Naive B cell (primary cell): ENCODE measurements around the gene LRRC70. TPM values are rescaled to one million over a fixed set of nuclear protein-coding genes. Genes with fewer than 3 reads are reported as not detected.
"Not testable (repeated sequence)": the region's sequence is repeated elsewhere in the genome, so short reads cannot be mapped to it uniquely, and the experiment has no call there.

Source experiments
- ATAC-seq, 2 donors: fragments of 150-1000 bp; cut with Tn5 transposase; 2 replicates each; pipeline ENCODE4 v1.10.0; 2021; ENCODE audit warnings: low read depth in 2 of 2, mild to moderate bottlenecking in 2 of 2, moderate library complexity in 2 of 2
- DNase-seq: peaks from one replicate; pipeline ENCODE4 v3.0.0; 2022
- H3K27ac Mint-ChIP-seq, 6 donors: one replicate each; pipeline ENCODE4 v1.8.0; 2020 to 2022; ENCODE audit warnings: mild to moderate bottlenecking in 6 of 6, mixed read lengths in 6 of 6, moderate library complexity in 5 of 6, inconsistent platforms in 2 of 6
- H3K27me3 Mint-ChIP-seq, 3 donors: one replicate each; pipeline ENCODE4 v1.8.0; 2021 to 2022; ENCODE audit warnings: mixed read lengths in 3 of 3, mild to moderate bottlenecking in 1 of 3
- H3K36me3 Mint-ChIP-seq, 2 donors: one replicate each; pipeline ENCODE4 v1.8.0; 2020 to 2022; ENCODE audit warnings: mixed read lengths in 2 of 2, inconsistent platforms in 1 of 2, mild to moderate bottlenecking in 1 of 2
- H3K4me1 Mint-ChIP-seq, 3 donors: one replicate each; pipeline ENCODE4 v1.8.0; 2020 to 2022; ENCODE audit warnings: mixed read lengths in 3 of 3, inconsistent platforms in 1 of 3, mild to moderate bottlenecking in 1 of 3, moderate library complexity in 1 of 3
- H3K4me3 Mint-ChIP-seq, 8 donors: one replicate each; pipeline ENCODE4 v1.8.0; 2020 to 2022; ENCODE audit warnings: mild to moderate bottlenecking in 8 of 8, mixed read lengths in 8 of 8, moderate library complexity in 8 of 8, inconsistent platforms in 2 of 8
- H3K9me3 Mint-ChIP-seq, 7 donors: one replicate each; pipeline ENCODE4 v1.8.0; 2020 to 2022; ENCODE audit warnings: mixed read lengths in 7 of 7, mild to moderate bottlenecking in 5 of 7, inconsistent platforms in 2 of 7, moderate library complexity in 1 of 7
- polyA plus RNA-seq, 6 donors: library from polyadenylated mRNA; unstranded; fragments of 300-500 nt; fragmentation: Illumina TruSeq; gene quantifications; one replicate each; pipeline ENCODE4 v1.2.3, GENCODE V29; 2021; ENCODE audit warnings: low read depth in 6 of 6

LRRC70 gene
- polyA plus RNA-seq, 6 donors from 2014 or later, result 0.61 to 2.4 (median 0.93) TPM; not detected in 1

DNA sequence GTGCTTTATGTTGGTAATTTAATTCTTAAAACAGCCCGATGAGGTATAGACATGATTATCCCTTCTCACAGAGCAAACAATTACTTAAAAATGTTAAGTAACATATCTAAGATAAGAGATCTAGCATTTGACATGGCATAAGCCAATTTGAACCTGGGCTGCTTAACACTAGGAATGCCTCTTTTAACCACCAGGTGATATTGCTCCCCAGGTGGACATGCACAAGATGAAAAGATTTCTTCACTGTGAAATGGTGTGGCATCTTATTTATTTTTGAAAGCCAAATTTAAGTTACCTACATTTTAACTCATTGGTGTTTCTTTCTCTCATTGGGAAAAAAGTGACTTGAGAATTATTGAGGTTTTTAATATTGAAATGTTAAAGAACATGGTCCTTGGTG is 15.8 kb upstream of the LRRC70 start:
- no peak for ATAC-seq
- Mint-ChIP-seq H3K9me3 (peaks cover 7 to 25% (median 12%) of the 10 kb centered on the region in 7 donors), H3K27ac (no peak overlapping the region), H3K27me3 (no peaks in the 10 kb centered on the region), H3K36me3 (peaks cover 32 to 40% of the 10 kb centered on the region in 2 donors), H3K4me1 (peaks cover 0 to 5% (median 4%) of the 10 kb centered on the region in 3 donors), H3K4me3 (no peak overlapping the region)
- DNase-seq, result no peak

DNA sequence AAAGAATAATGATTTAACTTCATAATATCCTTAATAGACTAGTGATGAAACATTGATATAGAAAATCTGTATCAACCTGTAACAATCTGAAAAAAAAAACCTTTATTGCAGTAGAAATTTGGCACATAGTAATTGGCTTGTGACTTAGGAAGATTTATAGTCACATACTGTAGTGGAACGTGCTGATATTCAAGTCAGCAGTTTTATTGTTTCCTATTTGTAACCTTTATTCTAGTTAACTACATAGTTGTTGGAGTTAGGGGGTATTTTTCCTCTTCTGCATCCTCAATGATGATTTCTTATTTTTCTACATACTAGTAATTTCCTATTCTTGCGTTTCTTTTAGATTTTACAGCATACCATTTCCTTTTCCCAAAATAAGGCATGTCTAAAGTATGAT is 14.5 kb upstream of the LRRC70 start:
- H3K4me3 Mint-ChIP-seq, result no peak overlapping the region
- peaks cover 40 to 46% of the 10 kb centered on the region in 2 donors for H3K36me3 Mint-ChIP-seq
- no peaks in the 10 kb centered on the region for H3K27me3 Mint-ChIP-seq
- DNase-seq (no peak), ATAC-seq (no peak)
- peaks cover 2 to 5% (median 4%) of the 10 kb centered on the region in 3 donors for H3K4me1 Mint-ChIP-seq
- peak overlapping the region in 1 of 6 donors; percentile 31 for H3K27ac Mint-ChIP-seq
- peaks cover 8 to 36% (median 16%) of the 10 kb centered on the region in 7 donors for H3K9me3 Mint-ChIP-seq

DNA sequence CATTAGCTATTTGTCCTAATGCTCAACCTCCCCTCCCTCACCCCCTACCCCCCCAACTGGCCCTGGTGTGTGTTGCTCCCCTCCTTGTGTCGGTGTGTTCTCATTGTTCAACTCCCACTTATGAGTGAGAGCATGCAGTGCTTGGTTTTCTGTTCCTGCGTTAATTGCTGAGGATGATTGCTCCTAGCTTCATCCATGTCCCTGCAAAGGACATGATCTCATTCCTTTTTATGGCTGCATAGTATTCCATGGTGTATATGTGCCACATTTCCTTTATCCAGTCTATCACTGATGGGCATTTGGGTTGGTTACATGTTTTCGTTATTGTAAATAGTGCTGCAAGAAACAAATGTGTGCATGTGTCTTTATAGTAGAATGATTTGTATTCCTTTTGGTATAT is 12.9 kb upstream of the LRRC70 start:
- DNase-seq, H3K27me3 Mint-ChIP-seq, H3K4me1 Mint-ChIP-seq, ATAC-seq, H3K4me3 Mint-ChIP-seq: not testable (repeated sequence)
- H3K27ac Mint-ChIP-seq, result peak overlapping the region in 1 of 6 donors; percentile 72
- peaks cover 42 to 49% of the 10 kb centered on the region in 2 donors for H3K36me3 Mint-ChIP-seq
- peaks cover 8 to 40% (median 16%) of the 10 kb centered on the region in 7 donors for H3K9me3 Mint-ChIP-seq

DNA sequence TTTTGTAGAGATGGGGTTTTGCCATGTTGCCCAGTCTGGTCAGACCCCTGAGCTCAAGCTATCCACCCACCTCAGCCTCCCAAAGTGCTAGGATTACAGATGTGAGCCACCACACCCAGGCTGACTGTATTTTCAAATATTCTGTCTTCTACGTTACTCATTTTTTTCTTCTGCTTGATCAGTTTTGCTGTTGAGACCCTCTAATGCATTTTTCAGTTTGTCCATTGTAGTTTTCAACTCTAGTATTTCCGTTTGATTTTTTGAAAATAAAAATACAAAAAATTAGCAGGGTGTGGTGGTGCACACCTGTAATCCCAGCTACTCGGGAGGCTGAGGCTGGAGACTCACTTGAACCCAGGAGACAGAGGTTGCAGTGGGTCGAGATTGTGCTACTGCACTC is 10.5 kb upstream of the LRRC70 start:
- Mint-ChIP-seq H3K9me3 (peaks cover 8 to 40% (median 16%) of the 10 kb centered on the region in 7 donors), H3K27me3 (no peaks in the 10 kb centered on the region), H3K36me3 (peaks cover 42 to 44% of the 10 kb centered on the region in 2 donors), H3K4me3 (no peak overlapping the region), H3K4me1 (peaks cover 0 to 9% (median 0%) of the 10 kb centered on the region in 3 donors), H3K27ac (no peak overlapping the region)
- DNase-seq (no peak), ATAC-seq (no peak)

DNA sequence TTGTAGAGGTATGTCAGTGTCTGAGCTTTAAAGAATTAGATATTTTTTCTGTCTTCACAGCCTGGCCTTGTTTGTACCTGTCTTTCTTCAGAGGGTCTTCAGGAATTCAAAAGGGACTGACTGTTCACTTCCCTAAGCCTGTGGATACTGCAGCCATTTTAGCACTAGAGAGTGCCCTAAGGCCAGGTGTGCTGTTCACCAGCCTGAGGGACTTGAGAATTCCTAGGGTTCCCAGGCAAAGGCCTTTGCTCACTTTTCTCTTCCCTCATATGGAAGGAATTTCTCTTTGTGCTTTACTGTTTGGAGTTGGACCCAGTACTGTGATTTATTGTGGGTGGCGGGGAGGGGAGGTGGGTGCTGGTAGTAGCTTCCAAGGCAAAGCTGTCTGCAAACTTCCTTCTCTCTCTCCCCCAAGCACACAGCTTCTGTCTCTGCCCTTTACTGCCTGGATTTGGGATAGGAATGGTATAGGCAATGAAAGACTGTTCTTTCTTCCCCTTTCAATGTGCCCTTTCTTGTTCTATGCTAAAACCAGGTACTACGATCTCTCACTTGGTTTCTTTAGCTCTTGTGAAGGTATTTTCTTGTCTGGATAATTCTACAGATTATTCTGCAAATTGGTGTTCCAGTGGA is 9.7 kb upstream of the LRRC70 start:
- DNase-seq, result no peak
- H3K27ac Mint-ChIP-seq, result no peak overlapping the region
- H3K36me3 Mint-ChIP-seq, result peaks cover 42 to 44% of the 10 kb centered on the region in 2 donors
- H3K4me3 Mint-ChIP-seq, result peak overlapping the region in 1 of 8 donors; percentile 41
- no peak for ATAC-seq
- H3K9me3 Mint-ChIP-seq, result peaks cover 8 to 40% (median 16%) of the 10 kb centered on the region in 7 donors
- no peaks in the 10 kb centered on the region for H3K27me3 Mint-ChIP-seq
- H3K4me1 Mint-ChIP-seq, result peaks cover 0 to 9% (median under 1%) of the 10 kb centered on the region in 3 donors

DNA sequence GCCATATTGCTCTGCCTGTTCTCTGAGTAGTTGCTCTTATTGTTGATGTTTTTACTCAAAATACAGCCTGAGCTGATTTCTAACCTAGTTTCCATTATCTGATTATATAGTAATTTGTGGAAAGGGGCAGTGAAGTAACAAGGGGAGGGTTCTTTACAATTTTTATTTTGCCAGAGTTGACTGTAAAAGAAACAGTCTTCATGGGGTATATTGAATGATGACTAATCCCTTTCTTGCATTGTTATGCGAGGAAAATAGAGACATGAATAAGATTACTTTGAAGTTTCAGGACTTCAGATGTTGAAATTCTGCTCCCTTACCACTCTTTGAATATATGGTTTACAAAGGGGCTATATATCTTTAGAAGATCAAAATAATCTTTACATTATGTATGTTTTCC is 9.1 kb upstream of the LRRC70 start:
- Mint-ChIP-seq H3K36me3 (peaks cover 40 to 42% of the 10 kb centered on the region in 2 donors), H3K4me1 (peaks cover 0 to 9% (median 6%) of the 10 kb centered on the region in 3 donors), H3K27me3 (no peaks in the 10 kb centered on the region), H3K27ac (no peak overlapping the region), H3K4me3 (no peak overlapping the region), H3K9me3 (peaks cover 8 to 40% (median 16%) of the 10 kb centered on the region in 7 donors)
- DNase-seq (no peak), ATAC-seq (no peak)

DNA sequence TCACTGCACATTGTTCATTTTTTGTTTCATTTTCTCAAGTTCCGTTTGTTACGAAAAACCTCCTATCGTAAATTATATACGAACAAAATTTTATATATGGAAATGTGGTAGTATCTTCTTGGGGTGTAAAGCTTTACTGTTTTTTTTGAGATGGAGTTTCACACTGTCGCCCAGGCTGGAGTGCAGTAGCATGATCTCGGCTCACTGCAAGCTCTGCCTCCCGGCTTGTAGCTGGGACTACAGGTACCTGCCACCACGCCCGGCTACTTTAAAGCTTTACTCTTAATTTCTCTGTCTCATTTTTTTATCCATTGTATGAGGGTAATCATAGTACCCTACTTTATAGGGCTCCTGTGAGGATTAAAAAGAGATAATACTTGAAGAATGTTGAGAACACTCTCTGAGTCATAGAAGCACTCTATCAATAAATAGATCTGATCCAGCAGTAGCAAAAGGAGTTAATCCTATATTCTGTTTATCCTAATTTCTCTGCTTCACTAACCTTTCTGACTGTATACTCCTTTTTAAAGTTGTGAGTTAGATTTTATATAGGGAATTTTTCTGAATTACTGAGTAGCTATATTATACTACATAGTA is 5.6 kb upstream of the LRRC70 start:
- H3K4me3 Mint-ChIP-seq, result peak overlapping the region; percentile 31 to 77 (median 62)
- H3K36me3 Mint-ChIP-seq, result peaks cover 14 to 15% of the 10 kb centered on the region in 2 donors
- peaks cover 5 to 14% (median 11%) of the 10 kb centered on the region in 3 donors for H3K4me1 Mint-ChIP-seq
- H3K27ac Mint-ChIP-seq, result peak overlapping the region in 5 of 6 donors; percentile 5 to 88 (median 86)
- H3K27me3 Mint-ChIP-seq, result no peaks in the 10 kb centered on the region
- peaks cover 0 to 14% (median 5%) of the 10 kb centered on the region in 7 donors for H3K9me3 Mint-ChIP-seq
- DNase-seq, result no peak
- ATAC-seq, result no peak

DNA sequence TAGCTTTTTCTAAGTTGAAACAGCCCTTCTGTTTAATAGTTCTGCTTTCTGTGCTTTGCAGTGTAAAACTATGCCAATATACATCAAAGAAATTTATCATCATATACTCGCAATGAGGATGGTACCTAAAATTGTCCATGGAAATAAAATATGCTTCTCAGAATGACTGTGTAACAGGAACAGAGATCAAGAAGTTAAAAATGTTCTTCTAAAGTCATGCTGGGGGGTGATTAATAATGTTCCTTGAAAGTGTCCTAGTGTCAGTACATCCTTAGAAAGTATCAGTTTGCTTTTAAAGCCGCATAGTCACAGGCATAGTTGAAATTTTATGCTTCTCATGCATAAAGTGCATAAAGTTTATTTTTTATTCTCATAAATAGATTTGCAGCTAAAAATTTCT is 4.0 kb upstream of the LRRC70 start:
- no peaks in the 10 kb centered on the region for H3K9me3 Mint-ChIP-seq
- peaks cover 0 to 4% of the 10 kb centered on the region in 2 donors for H3K36me3 Mint-ChIP-seq
- ATAC-seq, result no peak
- H3K4me1 Mint-ChIP-seq, result peaks cover 9 to 20% (median 13%) of the 10 kb centered on the region in 3 donors
- DNase-seq, result no peak
- H3K4me3 Mint-ChIP-seq, result no peak overlapping the region
- H3K27ac Mint-ChIP-seq, result peak overlapping the region in 1 of 6 donors; percentile 22
- H3K27me3 Mint-ChIP-seq, result no peaks in the 10 kb centered on the region

DNA sequence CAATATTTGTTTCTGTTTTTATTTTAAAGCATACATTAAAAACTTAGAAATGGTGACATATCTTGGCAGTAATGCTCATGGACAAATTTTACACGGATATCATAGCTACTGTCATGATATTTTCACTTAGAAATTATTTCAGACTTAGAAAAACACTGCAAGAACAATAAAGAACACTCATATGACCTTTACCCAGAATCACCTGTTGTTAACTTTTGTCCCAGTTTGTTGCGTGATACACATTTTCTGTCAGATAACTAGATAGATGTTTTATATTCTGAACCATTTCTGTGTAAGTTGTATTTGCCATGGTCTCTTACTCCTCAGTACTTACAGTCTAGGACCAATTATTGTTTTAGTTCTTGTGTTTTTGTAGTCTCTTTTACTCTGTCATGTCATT is 3.6 kb upstream of the LRRC70 start:
- Mint-ChIP-seq H3K4me3 (no peak overlapping the region), H3K27ac (peak overlapping the region in 2 of 6 donors; percentile 9 to 66), H3K4me1 (peaks cover 9 to 20% (median 13%) of the 10 kb centered on the region in 3 donors), H3K36me3 (peaks cover 0 to 4% of the 10 kb centered on the region in 2 donors), H3K9me3 (no peaks in the 10 kb centered on the region), H3K27me3 (no peaks in the 10 kb centered on the region)
- DNase-seq, result no peak
- ATAC-seq, result no peak

DNA sequence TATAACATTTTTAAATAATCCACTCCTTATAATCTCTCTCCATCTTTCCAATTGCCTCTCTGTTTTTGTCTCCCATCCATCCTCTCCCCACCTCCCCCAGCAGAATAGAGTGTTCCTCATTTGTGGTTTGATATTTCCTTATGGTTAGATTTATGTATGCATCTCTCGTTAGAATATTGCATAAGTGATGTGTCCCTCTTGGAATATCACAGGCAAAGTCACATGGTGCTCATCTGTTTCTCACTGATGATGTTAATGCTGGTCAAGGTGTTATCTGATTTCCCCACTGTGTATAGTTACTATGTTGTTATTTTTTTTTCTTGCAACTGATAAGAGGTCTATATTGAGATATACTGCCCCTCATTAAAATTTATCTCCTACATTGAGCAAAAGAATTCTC is 3.1 kb upstream of the LRRC70 start:
- H3K27ac Mint-ChIP-seq, result peak overlapping the region in 4 of 6 donors; percentile 9 to 75 (median 46)
- peaks cover 9 to 20% (median 13%) of the 10 kb centered on the region in 3 donors for H3K4me1 Mint-ChIP-seq
- H3K27me3 Mint-ChIP-seq, result no peaks in the 10 kb centered on the region
- ATAC-seq (no peak), DNase-seq (no peak)
- H3K9me3 Mint-ChIP-seq, result no peaks in the 10 kb centered on the region
- H3K36me3 Mint-ChIP-seq, result peaks cover 0 to under 1% of the 10 kb centered on the region in 2 donors
- no peak overlapping the region for H3K4me3 Mint-ChIP-seq

DNA sequence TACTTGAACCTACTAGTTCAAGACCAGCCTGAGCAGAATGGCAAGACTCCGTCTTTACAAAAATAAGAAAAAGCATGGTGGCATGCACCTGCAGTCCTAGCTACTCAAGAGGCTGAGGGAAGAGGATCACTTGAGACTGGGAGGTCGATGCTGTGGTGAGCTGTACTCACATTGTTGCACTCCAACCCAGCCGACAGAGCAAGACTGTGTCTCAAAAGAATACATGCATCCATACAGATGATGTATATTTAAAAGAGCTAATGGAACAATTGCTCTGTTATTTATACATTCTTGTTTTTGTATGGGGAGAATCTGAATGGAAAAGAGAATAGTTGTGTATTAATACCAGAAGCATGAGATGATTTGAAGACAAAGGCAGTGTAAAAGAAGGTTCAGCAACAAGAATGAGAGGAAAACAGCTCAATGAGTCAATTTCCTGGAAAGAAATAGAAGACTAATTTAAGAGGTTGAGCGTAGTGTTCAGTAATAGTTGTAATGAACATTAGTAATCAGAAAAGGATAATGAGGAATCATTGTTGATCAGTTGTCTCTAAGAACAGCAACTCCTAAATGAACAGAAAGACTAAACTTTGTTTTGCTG is 1.9 kb upstream of the LRRC70 start:
- ATAC-seq (no peak), DNase-seq (no peak)
- H3K36me3 Mint-ChIP-seq, result no peaks in the 10 kb centered on the region
- H3K27ac Mint-ChIP-seq, result peak overlapping the region in 4 of 6 donors; percentile 1 to 93 (median 63)
- no peak overlapping the region for H3K4me3 Mint-ChIP-seq
- H3K27me3 Mint-ChIP-seq, result no peaks in the 10 kb centered on the region
- H3K4me1 Mint-ChIP-seq, result peaks cover 9 to 24% (median 13%) of the 10 kb centered on the region in 3 donors
- no peaks in the 10 kb centered on the region for H3K9me3 Mint-ChIP-seq

DNA sequence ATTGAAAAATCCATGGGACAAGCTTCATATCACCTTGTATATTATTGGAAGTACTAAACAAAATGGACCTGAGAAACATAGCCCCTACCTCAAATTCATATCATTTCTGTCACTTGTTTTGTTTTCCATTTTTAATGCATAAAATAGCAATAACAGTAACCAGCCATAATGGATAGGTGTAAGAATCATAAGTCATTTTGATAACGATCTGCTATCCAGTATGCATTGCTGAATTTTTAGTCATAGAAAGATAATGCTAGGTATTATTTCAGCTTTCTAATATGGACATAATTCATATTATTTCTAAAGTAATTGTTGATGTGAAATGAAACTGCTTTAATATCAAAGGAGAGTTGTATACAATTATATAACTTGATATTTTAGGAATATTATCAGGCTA is 1.1 kb upstream of the LRRC70 start:
- H3K9me3 Mint-ChIP-seq, result no peaks in the 10 kb centered on the region
- H3K27ac Mint-ChIP-seq, result peak overlapping the region in 1 of 6 donors; percentile 1
- peaks cover 9 to 29% (median 13%) of the 10 kb centered on the region in 3 donors for H3K4me1 Mint-ChIP-seq
- H3K4me3 Mint-ChIP-seq, result no peak overlapping the region
- H3K36me3 Mint-ChIP-seq, result no peaks in the 10 kb centered on the region
- H3K27me3 Mint-ChIP-seq, result no peaks in the 10 kb centered on the region
- DNase-seq, result no peak
- no peak for ATAC-seq

DNA sequence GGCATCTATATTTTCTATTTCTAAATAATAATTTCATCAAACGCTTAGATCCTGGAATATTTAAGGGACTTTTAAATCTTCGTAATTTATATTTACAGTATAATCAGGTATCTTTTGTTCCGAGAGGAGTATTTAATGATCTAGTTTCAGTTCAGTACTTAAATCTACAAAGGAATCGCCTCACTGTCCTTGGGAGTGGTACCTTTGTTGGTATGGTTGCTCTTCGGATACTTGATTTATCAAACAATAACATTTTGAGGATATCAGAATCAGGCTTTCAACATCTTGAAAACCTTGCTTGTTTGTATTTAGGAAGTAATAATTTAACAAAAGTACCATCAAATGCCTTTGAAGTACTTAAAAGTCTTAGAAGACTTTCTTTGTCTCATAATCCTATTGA is 1.1 kb downstream of the LRRC70 start:
- ATAC-seq (no peak), DNase-seq (no peak)
- H3K4me3 Mint-ChIP-seq, result no peak overlapping the region
- no peaks in the 10 kb centered on the region for H3K27me3 Mint-ChIP-seq
- no peaks in the 10 kb centered on the region for H3K36me3 Mint-ChIP-seq
- H3K4me1 Mint-ChIP-seq, result peaks cover 7 to 22% (median 9%) of the 10 kb centered on the region in 3 donors
- H3K9me3 Mint-ChIP-seq, result no peaks in the 10 kb centered on the region
- H3K27ac Mint-ChIP-seq, result peak overlapping the region in 2 of 6 donors; percentile 47 to 63
